GM12878 (cell line): ENCODE results near the gene HS3ST5. TPM values are rescaled to one million over a fixed set of nuclear protein-coding genes. Genes with fewer than 3 reads are reported as not detected.

Experiments used
- ATAC-seq: fragments of 200-7000 bp; cut with Tn5 transposase; 3 replicates; pipeline ENCODE4 v1.9.1; 2020; ENCODE audit warnings: mild to moderate bottlenecking, moderate library complexity
- BruUV-seq: library from RNA; stranded (reverse); fragments of 400-500 nt; replicated peaks from 2 replicates; lab custom pipeline; 2021; lab: Mats Ljungman, UMichigan
- CTCF ChIA-PET: fragments of 300-600 bp; sonication (Branson Sonifier 250); formaldehyde crosslinking; extraction: SDS; loops from one replicate; lab custom pipeline; 2021; ENCODE audit warnings: inconsistent platforms; lab: Yijun Ruan, JAX
- POLR2A ChIA-PET: fragments of 350-600 bp; formaldehyde crosslinking; extraction: SDS; loops from one replicate; lab custom pipeline; 2021; ENCODE audit warnings: inconsistent platforms; lab: Charles Lee
- RAD21 ChIA-PET: fragments of 300-600 bp; sonication (Branson Sonifier 250); formaldehyde crosslinking; loops from one replicate; lab custom pipeline; 2023; ENCODE audit warnings: antibody characterized with exemption; ENCODE audit not compliant: unreplicated experiment; lab: Charles Lee
- SMC1A ChIA-PET: fragments of 300-600 bp; sonication (Branson Sonifier 250); formaldehyde crosslinking; loops from one replicate; lab custom pipeline; 2023; ENCODE audit not compliant: unreplicated experiment, uncharacterized antibody; lab: Charles Lee
- DNase-seq: peaks from one replicate; pipeline ENCODE4 v3.0.0-alpha.2; 2011; ENCODE audit warnings: low read depth, low spot score
- FAIRE-seq: peaks from 3 replicates; lab custom pipeline; 2011; peaks lifted over from hg19 to GRCh38; lab: Jason Lieb, UNC
- H2AFZ ChIP-seq: 2 replicates; pipeline ENCODE4 v1.6.0; 2011; ENCODE audit warnings: low read depth, low read length, control low read depth; ENCODE audit not compliant: control insufficient read depth
- H3K27ac ChIP-seq: 2 replicates; pipeline ENCODE4 v1.5.1; 2011; ENCODE audit warnings: control low read depth; ENCODE audit not compliant: control insufficient read depth, insufficient read depth
- H3K27me3 ChIP-seq, 2 experiments: replicated peaks in 1 of 2; 2 replicates each; pipeline versions ENCODE4 v1.6.0 to v1.6.1; 2011; ENCODE audit warnings: low read length in 1 of 2; ENCODE audit not compliant: control insufficient read depth in 2 of 2, insufficient read depth in 2 of 2
- H3K36me3 ChIP-seq, 2 experiments: 2 replicates each; pipeline ENCODE4 v1.5.1; 2011; ENCODE audit warnings: low read length in 1 of 2; ENCODE audit not compliant: control insufficient read depth in 2 of 2, insufficient read depth in 2 of 2
- H3K4me1 ChIP-seq: 2 replicates; pipeline ENCODE4 v1.6.1; 2011; ENCODE audit warnings: mild to moderate bottlenecking, low read length, moderate library complexity, mixed read lengths; ENCODE audit not compliant: control insufficient read depth, insufficient read depth
- H3K4me2 ChIP-seq: 2 replicates; pipeline ENCODE4 v1.6.0; 2011; ENCODE audit warnings: control low read depth; ENCODE audit not compliant: control insufficient read depth, insufficient read depth
- H3K4me3 ChIP-seq: fragments of 200-600 bp; sonication (generic); 2 replicates; pipeline ENCODE4 v1.5.1; 2016
- H3K79me2 ChIP-seq: 2 replicates; pipeline ENCODE4 v1.6.0; 2011; ENCODE audit warnings: low read length; ENCODE audit not compliant: control insufficient read depth, insufficient read depth
- H3K9ac ChIP-seq: 2 replicates; pipeline ENCODE4 v1.8.0; 2011; ENCODE audit warnings: low read length, control low read depth, mixed read lengths; ENCODE audit not compliant: control insufficient read depth, insufficient read depth
- H3K9me3 ChIP-seq: replicated peaks from 3 replicates; pipeline ENCODE4 v1.5.1; 2011; ENCODE audit warnings: mild to moderate bottlenecking, low read length; ENCODE audit not compliant: control insufficient read depth, insufficient read depth
- H4K20me1 ChIP-seq: 2 replicates; pipeline ENCODE4 v1.6.0; 2011; ENCODE audit not compliant: control insufficient read depth, insufficient read depth
- ATF3 ChIP-seq: IDR thresholded peaks from 2 replicates; pipeline ENCODE4 v1.6.1; 2011; ENCODE audit warnings: low read depth, mild to moderate bottlenecking, low read length, moderate library complexity, borderline replicate concordance; ENCODE audit errors: extremely low read depth
- BHLHE40 ChIP-seq, 2 experiments: fragments of 450-650 bp in 1 of 2; IDR thresholded peaks; 2 replicates each; pipeline ENCODE4 v1.6.1; 2011 to 2017; ENCODE audit warnings: low read depth in 2 of 2, borderline replicate concordance in 1 of 2, improper control_type of control experiment in 1 of 2, low read length in 1 of 2, mild to moderate bottlenecking in 1 of 2
- CHD1 ChIP-seq: IDR thresholded peaks from 2 replicates; pipeline ENCODE4 v1.6.1; 2012; ENCODE audit warnings: low read depth, low read length, improper control_type of control experiment
- ESRRA ChIP-seq: IDR thresholded peaks from 2 replicates; pipeline ENCODE4 v1.6.1; 2012; ENCODE audit warnings: mild to moderate bottlenecking, low read length, improper control_type of control experiment
- FOXM1 ChIP-seq: IDR thresholded peaks from 2 replicates; pipeline ENCODE4 v1.6.1; 2012; ENCODE audit warnings: low read depth, mild to moderate bottlenecking, inconsistent platforms, low read length, moderate library complexity
- HDAC2 ChIP-seq: fragments of 200-600 bp; sonication (generic); IDR thresholded peaks from 2 replicates; pipeline ENCODE4 v1.6.1; 2017
- MLLT1 ChIP-seq: fragments of 450-650 bp; IDR thresholded peaks from 2 replicates; pipeline ENCODE4 v1.6.1; 2016; ENCODE audit warnings: mild to moderate bottlenecking
- MTA2 ChIP-seq: fragments of 450-650 bp; IDR thresholded peaks from 2 replicates; pipeline ENCODE4 v1.6.1; 2016; ENCODE audit warnings: low read depth, mild to moderate bottlenecking, moderate library complexity
- RAD51 ChIP-seq: fragments of 450-650 bp; IDR thresholded peaks from 2 replicates; pipeline ENCODE4 v1.6.1; 2016; ENCODE audit warnings: moderate library complexity, mild to moderate bottlenecking, inconsistent platforms
- RB1 ChIP-seq: fragments of 450-650 bp; formaldehyde crosslinking; IDR thresholded peaks from 2 replicates; pipeline ENCODE4 v1.6.1; 2017; ENCODE audit warnings: mild to moderate bottlenecking, borderline replicate concordance
- SP1 ChIP-seq: IDR thresholded peaks from one replicate; pipeline ENCODE4 v1.6.1; 2011; ENCODE audit warnings: low read depth, low read length
- SREBF1 ChIP-seq: IDR thresholded peaks from 2 replicates; pipeline ENCODE4 v1.6.1; 2012; ENCODE audit warnings: mild to moderate bottlenecking, low read length
- SUPT20H ChIP-seq: IDR thresholded peaks from 2 replicates; pipeline ENCODE4 v1.6.1; 2011; ENCODE audit warnings: low read depth, mild to moderate bottlenecking, low read length, moderate library complexity, borderline replicate concordance; ENCODE audit not compliant: control insufficient read depth
- TBL1XR1 ChIP-seq: IDR thresholded peaks from 2 replicates; pipeline ENCODE4 v1.6.1; 2012; ENCODE audit warnings: low read depth, low read length, improper control_type of control experiment
- TCF3 ChIP-seq: IDR thresholded peaks from 2 replicates; pipeline ENCODE4 v1.6.1; 2012; ENCODE audit warnings: low read depth, mild to moderate bottlenecking, low read length, borderline replicate concordance; ENCODE audit not compliant: insufficient read depth
- WGBS: methylation state at CpG from one replicate; pipeline ENCODE4 v1.1.6; 2016; ENCODE audit warnings: low lambda C conversion rate; ENCODE audit not compliant: insufficient replicate concordance, insufficient coverage; ENCODE audit errors: missing lambda C conversion rate; 5-methylcytosine and 5-hydroxymethylcytosine counted together
- in situ Hi-C: fragments of 300-500 bp; cut with MboI; formaldehyde crosslinking; loops from 9 replicates; pipeline ENCODE4 v1.14.3; 2018; ENCODE audit warnings: mixed read lengths
- intact Hi-C: fragments of 100-400 bp; cut with micrococcal nuclease; formaldehyde crosslinking; loops from one replicate; pipeline ENCODE4 v1.14.2; 2022; ENCODE audit not compliant: unreplicated experiment
- polyA plus RNA-seq, 11 experiments: library from polyadenylated mRNA; depleted of rRNA in 4 of 11; unstranded in 6 of 11; stranded (reverse) in 5 of 11; fragments of >200 nt; fragmentation: Nextera tagmentation in 4 of 11; fragmentation: Illumina TruSeq in 1 of 11; extraction: Ambion mirVana in 4 of 11; extraction: Trizol in 1 of 11; gene quantifications; 1 replicate in 1 of 11; 2 replicates in 10 of 11; pipeline versions ENCODE4 v1.2.1 to v1.2.3, GENCODE V29; 2011 to 2016; ENCODE audit warnings: inconsistent platforms in 2 of 11, missing spikeins in 2 of 11, low read depth in 1 of 11
- total RNA-seq, 4 experiments: library from RNA; depleted of rRNA in 3 of 4; stranded (reverse); fragments of >200 nt in 3 of 4; fragmentation: Illumina TruSeq in 1 of 4; extraction: Trizol in 1 of 4; gene quantifications; 2 replicates each; pipeline versions ENCODE4 v1.2.1 to v1.2.3, GENCODE V29; 2013 to 2021

The HS3ST5 gene
- total and polyA plus RNA-seq, 10 of the 15 experiments (the other 5 are each of a cell fraction or from before 2014, with no cell fraction given): 0.04 TPM; not detected in 9

- Histone ChIP-seq H2AFZ (no peak overlapping the region), H3K79me2 (no peaks in the 10 kb centered on the region), H3K27me3 (no peaks in the 10 kb centered on the region), H3K4me1 (no peaks in the 10 kb centered on the region), H3K9me3 (no peaks in the 10 kb centered on the region), H3K4me2 (no peak overlapping the region), H3K27ac (no peak overlapping the region), H4K20me1 (no peaks in the 10 kb centered on the region), H3K9ac (no peak overlapping the region), H3K4me3 (no peak overlapping the region), H3K36me3 (no peaks in the 10 kb centered on the region)
- 59% methylated on average over 3 of the region's 3 CpGs for WGBS
- FAIRE-seq (no peak), ATAC-seq (no peak), DNase-seq (no peak)
- ChIA-PET SMC1A (no interaction called here), CTCF (no interaction called here), RAD21 (no interaction called here), POLR2A (interaction anchor here (0.5 kb wide), 1 partner anchor 117 kb away, joined by 3 read pairs; no protein-coding TSS in a partner anchor)
- in situ Hi-C loops (no loop called here), intact Hi-C loops (no loop called here)
- TF ChIP-seq ATF3 (no peak), BHLHE40 (IDR thresholded peaks at IDR 0.05; ENCODE audit: borderline replicate concordance in 1 of 2, low read depth in 2 of 2, low read length in 1 of 2) (no peak), RAD51 (no peak), TBL1XR1 (no peak), RB1 (no peak), MLLT1 (no peak), SUPT20H (no peak), SREBF1 (no peak), HDAC2 (no peak), CHD1 (no peak), SP1 (no peak), TCF3 (no peak), ESRRA (no peak), FOXM1 (no peak), MTA2 (no peak)
- BruUV-seq: no TSS peak
Measured at GRCh38 chr6:114200891-114201290, 141.9 kb downstream of the HS3ST5 start.
